CD4-positive, alpha-beta T cell treated with Interleukin-1 beta for 1 hour (primary cell): ENCODE data around the gene IDH3G.
"Not testable (repeated sequence)": the region's sequence is repeated elsewhere in the genome, so short reads cannot be mapped to it uniquely, and the experiment has no call there.

Source experiments
- DNase-seq, 2 donors: peaks; one replicate each; pipeline ENCODE4 v3.0.0-alpha.2; 2020 to 2022

IDH3G gene

DNA sequence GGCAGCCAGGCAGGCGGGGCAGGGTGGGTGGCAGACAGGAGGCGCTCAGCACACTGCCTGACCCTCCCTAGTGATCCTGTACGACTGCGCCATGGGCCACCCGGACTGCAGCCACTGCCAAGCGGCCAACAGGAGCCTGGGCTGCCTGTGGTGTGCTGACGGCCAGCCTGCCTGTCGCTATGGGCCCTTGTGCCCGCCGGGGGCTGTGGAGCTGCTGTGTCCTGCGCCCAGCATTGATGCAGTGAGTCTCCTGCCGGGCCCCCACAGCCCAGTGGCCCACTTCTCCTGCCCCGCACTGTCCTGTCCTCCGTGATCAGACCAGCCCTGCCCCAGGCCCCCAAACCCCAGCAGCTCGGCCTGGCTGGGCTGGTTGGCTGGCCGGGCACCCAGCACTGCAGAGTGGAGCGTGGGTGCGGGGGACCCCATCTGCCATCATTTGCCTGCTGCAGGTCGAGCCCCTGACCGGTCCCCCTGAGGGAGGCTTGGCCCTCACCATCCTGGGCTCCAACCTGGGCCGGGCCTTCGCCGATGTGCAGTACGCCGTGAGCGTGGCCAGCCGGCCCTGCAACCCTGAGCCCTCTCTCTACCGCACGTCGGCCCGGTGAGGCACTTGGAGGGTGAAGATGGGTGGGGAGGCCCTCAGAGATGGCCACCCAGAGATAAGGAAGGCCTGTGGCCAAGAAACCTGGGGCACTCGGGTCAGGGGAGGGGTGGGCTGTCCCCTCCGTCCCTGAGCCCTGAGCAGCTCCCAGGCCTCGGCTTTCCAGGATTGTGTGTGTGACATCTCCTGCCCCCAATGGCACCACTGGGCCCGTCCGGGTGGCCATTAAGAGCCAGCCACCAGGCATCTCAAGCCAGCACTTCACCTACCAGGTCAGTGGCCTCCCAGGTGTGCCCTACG lies 22.5 kb downstream of the IDH3G start:
- DNase-seq, result no peak

DNA sequence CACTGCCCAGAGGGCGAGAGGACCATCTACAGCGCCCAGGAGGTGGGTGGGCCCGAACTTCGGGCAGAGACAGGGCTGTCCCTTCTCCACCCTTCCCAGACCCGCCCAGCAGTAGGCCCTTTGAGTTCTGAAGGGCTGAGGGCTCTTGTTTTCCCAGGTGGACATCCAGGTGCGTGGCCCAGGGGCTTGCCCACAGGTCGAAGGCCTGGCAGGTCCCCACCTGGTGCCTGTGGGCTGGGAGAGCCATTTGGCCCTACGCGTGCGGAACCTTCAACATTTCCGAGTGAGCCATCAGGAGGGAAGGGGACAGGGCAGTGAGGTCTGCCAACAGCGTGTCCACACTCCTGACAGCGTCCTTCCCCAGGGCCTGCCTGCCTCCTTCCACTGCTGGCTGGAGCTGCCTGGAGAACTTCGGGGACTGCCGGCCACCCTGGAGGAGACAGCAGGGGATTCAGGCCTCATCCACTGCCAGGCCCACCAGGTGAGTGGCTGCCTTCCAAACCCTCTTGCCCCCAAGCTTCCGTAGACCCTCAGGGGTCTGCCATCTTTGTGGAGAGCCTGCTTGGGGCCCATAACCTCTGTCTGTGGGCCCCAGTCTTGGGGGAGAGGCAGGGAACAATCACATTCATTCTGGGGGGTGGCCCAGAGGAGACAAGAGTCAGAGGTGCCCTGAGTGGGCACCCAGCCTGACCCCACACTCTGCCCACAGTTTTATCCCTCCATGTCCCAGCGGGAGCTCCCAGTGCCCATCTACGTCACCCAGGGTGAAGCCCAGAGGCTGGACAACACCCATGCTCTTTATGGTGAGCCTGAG lies 23.4 kb downstream of the IDH3G start:
- no peak for DNase-seq

DNA sequence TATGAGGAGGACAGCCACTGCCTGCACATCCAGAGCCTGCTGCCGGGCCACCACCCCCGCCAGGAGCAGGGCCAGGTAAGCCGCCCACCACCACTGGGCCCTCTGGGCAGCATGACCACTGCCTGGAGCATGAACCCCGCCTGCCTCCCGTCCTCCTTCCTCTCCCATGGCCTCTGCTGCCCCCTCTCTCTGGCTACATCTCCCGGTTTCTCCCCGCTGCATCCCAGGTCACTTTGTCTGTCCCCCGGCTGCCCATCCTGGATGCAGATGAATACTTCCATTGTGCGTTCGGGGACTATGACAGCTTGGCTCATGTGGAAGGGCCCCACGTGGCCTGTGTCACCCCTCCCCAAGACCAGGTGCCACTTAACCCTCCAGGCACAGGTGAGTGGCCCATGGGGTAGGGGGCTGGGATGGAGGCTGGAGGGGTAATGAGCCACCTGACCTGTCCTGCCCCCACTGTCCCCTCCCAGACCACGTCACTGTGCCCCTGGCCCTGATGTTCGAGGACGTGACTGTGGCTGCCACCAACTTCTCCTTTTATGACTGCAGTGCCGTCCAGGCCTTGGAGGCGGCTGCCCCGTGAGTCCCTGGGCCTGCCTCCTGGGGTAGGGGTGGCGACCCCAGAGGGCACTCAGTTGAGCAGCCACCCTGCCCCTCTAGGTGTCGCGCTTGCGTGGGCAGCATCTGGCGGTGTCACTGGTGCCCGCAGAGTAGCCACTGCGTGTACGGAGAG lies 24.1 kb downstream of the IDH3G start:
- DNase-seq, result no peak

DNA sequence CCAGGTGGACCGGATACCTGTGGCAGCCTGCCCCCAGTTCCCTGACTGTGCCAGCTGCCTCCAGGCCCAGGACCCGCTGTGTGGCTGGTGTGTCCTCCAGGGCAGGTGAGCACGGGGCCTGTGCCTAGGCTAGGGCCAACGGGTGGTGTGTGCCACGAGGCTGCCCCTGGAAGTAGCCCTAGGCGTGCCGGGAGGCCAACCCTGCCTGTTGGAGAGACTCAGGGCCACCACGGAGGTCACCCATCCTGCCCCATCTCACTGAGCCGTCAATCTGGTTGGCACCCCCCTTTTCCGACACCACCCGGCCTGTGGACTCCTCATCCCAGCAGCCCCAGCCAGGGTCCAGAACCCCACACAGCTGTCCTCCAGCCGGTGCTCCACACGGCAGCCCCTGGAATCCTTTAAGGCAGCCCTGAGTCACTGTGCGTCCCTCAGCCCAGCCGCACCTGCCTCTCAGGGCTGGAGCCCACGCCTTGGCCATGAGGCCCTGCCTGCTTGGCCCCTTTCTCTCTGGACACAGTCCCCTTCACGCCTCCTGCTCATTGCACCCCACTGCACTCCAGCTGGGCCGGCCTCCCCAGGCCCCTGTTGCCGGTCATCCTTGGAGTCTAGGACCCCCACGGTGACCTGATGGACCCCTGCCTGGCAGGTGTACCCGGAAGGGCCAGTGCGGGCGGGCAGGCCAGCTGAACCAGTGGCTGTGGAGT lies 24.9 kb downstream of the IDH3G start:
- no peak for DNase-seq

DNA sequence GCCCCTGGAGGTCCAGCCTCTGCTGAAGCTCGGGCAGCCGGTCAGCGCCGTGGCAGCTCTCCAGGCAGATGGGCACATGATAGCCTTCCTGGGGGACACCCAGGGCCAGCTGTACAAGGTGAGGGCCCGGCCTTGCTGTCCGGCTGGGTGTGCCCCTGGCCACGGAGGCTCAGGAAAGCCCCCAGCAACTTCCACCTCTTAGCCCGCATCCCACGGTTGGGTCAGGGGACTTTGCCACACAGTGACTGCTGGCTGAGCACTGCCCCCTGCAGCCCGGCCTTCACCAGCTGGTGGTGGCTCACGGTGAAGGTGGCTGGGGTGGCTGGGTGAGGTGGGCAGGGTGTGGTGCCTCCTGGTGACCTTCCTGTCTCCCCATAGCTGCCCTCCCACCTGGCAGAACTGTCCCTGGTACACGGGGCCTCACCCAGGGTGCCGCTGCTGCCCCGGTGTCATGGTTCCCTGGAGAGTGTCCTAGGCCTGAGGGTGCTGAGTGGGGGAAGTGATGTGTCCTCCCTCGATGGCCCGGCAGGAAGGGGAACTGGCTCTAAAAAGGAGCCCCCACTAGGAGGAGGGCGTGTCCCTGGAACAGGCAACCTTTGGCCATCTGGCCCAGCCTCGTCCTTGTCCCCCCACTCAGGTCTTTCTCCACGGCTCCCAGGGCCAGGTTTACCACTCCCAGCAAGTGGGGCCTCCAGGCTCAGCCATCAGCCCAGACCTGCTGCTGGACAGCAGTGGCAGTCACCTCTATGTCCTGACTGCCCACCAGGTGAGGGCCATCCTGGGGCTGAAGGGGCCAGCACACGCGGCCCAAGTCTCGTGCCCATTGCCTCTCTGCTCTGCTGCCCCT lies 25.6 kb downstream of the IDH3G start:
- no peak for DNase-seq

DNA sequence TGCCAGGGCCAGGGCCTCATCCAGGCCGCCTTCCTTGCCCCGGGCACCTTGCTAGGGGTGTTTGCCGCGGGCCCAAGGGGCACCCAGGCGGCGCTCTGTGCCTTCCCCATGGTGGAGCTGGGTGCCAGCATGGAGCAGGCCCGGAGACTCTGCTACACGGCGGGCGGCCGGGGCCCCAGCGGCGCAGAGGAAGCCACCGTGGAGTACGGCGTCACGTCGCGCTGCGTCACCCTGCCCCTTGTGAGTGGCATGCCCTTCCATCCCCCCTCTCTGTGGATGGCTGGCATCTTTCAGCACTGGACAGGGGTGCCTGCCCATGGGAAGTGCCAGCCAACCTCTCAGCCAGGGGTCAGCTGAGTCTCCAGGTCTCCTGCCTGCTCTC lies 26.5 kb downstream of the IDH3G start:
- DNase-seq, result no peak

DNA sequence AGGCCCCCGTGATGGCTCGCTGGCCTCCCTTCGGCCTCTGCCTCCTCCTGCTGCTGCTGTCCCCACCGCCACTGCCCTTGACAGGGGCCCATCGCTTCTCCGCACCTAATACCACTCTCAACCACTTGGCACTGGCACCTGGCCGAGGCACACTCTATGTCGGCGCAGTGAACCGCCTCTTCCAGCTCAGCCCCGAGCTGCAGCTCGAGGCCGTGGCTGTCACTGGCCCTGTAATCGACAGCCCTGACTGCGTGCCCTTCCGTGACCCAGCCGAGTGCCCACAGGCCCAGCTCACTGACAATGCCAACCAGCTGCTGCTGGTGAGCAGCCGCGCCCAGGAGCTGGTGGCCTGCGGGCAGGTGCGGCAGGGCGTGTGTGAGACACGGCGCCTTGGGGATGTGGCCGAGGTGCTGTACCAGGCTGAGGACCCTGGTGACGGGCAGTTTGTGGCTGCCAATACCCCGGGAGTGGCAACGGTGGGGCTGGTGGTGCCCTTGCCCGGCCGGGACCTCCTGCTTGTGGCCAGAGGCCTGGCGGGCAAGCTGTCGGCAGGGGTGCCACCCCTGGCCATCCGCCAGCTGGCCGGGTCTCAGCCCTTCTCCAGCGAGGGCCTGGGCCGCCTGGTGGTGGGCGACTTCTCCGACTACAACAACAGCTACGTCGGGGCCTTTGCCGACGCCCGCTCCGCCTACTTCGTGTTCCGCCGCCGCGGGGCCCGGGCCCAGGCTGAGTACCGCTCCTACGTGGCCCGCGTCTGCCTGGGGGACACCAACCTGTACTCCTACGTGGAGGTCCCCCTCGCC lies 27.1 kb downstream of the IDH3G start:
- DNase-seq, result no peak

DNA sequence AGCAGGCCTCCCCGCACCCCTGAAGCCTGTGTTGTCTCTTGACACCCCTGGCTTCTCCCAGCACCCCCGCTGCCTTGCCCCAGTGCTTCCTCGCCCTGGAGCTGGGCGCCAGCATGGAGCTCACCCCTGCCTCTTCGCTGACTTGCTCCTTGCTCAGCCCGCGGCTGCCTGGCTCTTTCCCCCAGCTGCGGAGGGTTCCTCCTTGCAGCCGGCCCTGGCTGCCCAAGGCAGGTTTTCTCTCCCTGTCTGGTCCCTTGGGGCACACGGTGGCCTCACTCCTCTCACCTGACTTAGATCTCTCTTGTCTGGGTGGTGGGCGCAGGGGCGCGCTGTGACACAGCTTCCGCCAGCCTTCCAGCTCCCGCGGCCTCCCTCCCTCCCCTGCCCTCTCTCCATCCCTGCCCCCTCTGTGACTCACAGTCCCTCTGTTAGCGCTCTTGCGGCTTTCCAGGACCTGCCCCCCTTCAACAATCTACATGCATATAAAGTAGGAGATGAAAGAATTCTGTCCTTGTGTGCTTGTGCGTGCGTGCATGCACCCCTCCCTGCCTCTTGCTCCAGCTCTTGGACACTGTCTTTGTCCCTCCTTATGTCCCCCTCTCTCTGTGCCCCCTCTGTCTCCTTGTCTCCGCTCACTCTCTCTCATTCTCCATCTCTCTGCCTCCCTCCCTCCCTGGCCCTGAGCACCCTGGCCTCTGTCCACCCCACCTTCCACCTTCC lies 27.9 kb downstream of the IDH3G start:
- no peak for DNase-seq

DNA sequence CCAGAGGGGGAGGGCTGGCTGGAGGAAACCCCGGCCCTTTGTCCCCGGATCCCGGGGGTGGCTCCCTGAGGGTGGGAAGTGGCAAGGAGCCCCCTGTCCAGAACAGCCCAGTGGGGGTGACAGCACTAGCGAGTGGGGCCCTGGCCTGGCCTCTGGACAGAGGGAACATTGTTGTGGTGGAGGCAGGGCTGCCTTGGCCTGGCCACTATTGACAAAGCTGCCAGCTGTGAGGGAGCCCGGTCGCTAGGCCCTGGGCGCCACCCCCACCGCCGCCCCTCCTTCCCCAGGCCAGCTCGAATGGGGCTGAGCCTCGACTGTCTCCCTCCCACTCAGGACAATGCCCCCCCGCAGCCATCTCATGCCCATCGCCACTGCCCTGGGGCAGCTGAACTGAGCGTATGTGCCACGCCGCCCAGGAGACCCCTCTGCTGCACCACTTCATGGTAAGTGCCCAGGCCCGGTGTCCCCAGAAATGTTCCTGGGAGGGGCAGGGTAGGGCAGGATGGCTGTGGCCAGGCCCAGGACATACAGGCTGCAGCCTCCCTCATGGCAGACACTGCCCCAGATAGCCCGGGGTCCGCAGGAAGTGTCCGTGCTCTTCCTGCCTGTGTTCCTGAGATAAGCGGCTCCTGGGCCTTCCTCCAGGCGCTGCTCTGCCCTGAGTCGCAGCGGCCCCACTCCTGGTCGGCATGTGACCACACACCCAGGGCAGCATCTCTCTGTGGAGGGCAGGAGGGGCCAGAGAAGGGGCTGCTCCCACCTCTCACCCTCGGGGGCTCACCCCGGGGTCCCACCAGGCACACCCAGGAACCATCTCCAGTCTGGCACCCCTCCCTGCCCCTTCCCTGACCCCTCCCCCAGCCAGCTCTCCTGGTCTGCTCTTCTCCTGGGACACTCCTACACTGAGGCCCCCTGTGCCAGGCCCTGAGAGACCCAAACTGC lies 28.8 kb downstream of the IDH3G start:
- no peak for DNase-seq

DNA sequence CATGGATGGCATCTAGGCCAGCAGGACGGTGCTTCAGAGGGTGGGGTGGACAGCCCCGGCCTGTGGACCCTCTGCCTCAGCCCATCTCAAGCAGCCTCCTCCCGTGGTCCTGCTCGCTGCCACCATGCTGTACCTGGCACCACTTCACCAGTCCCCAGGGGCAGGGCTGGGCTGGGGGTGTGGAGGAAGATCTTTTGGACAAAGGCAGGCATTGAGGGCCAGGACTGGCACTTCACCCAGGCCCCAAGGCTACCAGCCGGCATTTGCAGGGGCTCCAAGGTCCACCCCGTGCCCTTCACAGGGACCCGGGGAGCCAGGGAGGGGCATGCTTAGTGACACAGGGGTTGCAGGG lies 29.4 kb downstream of the IDH3G start:
- no peak for DNase-seq

DNA sequence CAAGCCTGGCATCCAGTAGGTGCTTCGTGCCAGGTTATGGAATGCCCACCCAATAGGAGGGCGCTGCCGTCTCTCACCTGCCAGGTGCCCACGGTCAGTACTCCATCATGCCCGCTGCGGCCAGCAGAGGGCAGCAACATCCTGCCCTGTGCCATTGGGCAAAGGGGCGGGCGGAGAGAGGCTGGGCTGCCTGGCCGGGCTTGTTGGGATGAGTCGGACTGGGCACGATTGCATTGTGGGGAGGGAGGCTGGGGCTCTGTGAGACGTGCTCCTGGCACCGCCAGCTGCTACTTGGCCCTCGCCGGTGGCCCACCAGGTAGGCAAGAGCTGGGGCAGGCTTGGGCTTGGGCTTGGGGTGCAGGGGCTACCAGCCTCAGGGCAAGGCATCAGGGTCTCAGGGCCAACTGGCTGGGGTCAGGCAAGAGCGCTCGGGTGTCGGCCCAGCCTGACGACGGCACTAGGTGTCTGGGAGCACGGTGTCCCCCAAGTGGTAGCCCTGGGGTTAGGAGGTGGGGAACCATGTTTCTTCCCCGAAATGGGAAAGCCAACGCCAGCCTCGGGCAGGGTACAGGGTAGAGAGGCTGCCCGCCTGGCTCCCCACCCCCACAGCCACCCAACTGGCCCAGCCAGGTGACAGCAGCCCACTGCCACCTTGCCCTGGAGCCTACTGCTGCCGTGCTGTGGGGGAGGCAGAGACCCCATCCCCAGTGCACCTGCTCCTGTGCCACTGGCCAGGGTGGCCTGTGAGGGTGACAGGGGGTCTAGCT lies 30.0 kb downstream of the IDH3G start, which contains the start of gene PLXNB3:
TSS of gene PLXNB3 (plus strand) at position 261 of the 767 bp plus-strand sequence. CDS start 1,287 bp downstream, outside the sequence.
- peak; percentile 75 to 78 for DNase-seq

DNA sequence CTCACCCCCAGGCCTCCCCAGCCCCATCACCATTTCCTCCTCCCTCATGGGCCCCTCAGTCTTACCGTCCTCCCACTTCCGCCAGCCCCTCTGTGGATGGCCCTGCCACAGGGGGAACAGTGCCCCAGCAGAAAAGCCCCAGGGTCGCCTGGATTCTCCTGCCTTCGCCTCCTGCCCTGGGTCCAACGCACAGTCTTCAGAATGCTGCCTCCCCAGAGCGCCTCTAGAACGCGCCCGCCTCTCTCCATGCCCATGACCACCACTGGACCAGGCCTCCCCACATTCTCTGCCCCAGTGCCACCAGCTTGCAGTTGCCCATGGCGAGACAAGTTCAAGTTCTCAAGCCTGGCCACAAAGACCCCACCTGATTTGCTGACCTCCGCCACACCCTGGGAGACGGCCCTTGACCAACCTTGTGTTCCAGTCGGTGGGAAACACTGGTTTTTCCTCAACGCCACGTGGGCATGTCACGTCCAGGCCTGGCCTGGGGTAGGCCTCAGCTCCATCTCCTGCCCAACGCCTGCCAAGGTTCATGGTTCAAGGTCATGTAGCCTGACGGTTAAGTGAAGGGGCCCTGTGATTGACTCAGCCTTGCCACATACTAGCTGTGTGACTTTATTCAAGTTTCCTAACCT lies 30.8 kb downstream of the IDH3G start:
- DNase-seq, result no peak

DNA sequence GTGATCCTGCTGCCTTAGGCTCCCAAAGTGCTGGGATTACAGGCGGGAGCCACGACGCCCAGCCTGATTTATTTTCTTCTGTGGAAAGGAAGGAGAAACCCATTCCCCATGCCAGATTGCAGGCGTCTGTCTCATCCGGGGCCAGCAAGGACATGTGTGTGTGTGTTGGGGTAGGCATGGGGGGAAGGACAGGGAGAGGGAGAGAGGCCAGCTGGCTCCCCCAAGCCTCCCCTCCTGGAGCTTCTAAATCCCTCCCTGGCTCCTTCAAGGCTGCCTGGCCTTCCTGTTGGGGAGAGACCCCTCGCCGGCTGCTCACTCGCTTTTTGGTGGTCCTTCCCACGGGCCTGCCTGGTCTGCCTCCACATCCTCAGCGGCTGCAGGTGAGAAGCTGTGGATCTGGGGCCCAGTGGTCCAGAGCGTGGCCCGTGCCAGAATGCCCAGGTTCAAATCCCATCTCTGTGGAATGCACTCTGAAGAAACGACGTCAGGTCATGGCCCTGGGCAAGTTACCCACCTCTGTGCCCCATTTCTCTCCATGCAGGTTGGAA lies 31.5 kb downstream of the IDH3G start:
- no peak for DNase-seq

DNA sequence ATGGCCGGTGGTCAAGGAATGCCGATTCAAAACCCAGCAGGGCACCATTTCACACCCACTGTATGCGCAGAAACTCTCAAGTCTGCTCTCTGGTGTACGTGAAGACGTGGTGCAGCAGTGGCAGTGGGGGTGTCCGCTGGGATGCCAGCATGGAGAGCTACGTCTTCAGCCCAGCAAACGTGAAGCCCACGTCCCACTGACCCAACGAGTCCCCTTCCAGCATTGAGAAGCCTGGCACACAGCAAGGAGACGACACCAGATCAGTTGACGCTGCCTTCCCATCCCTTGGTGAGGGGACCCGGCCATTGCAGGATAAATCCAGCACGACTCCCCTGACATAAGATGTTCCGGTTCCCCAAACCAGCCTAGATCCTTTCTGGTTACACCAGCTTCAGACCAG lies 32.3 kb downstream of the IDH3G start:
- no peak for DNase-seq

DNA sequence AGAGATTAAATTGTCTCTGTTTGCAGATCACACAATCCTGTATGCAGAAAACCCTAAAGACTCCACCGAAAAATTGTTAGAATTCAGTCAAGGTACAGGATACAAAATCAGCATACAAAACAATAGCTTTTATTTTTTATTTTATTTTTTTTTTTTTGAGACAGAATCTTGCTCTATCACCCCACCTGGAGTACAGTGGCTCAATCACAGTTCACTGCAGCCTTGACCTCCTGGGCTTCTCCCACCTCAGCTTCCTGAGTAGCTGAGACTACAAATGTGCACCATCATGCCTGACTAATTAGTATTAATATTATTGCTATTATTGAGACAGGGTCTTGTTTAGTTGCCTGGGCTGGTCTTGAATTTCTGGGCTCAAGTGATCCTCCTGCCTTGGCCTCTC lies 39.0 kb downstream of the IDH3G start:
- no peak for DNase-seq

DNA sequence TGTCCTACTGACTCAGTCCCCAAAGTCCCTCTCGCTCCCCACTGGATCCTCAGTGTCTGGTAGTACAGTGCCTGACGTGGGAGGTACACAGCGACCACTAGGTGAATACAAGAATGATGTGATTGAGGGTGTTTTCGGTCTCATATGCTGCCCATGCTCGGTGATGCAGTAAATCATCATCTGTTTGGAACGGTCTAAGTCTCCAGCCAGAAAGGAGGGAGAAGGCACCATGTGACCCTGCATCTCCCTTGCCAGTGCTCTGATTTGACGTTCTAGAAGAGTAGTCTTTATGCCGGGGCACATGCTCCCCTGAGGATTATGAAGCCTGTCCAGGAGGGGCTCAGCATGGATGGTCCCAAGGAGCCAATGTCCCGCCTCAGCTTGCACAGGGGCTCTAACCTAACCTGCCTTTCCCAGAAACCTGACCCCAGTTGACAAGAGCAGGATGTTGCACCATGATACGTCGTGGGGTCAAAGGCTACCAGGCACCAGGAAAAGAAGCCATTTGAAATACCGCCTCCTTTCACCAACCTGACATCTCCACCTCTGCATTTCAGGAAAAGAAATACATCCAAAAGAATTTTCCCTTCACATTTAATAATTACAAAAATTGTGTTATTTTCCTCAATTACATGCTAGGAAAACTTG lies 43.9 kb downstream of the IDH3G start:
- no peak for DNase-seq

DNA sequence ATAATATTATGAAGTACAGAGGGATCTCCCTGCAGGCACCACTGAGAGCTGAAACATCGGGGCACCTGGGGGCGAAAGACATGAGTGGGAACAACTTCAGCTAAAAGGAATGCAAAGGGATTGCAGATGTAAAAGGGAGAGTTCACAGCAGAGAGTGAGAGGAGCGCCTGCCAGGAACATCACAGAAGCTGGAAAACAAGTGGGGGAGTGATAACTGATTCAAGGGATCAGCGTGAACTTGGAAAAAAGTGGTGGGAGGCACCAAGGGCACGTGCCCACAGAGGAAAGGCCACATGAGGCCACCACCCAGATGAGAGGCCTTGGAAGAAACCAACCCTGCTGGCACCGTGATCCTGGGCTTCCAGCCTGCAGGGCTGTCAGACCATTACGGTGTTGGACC lies 45.2 kb downstream of the IDH3G start:
- not testable (repeated sequence) for DNase-seq
